ENCODE measurements around the gene IFRD2.
"Not testable (repeated sequence)": the region's sequence is repeated elsewhere in the genome, so short reads cannot be mapped to it uniquely, and the experiment has no call there.

The IFRD2 gene

GRCh38 chr3:50323614-50324199 is 31.5 kb upstream of the IFRD2 start:
- DNase-seq = no peak

GRCh38 chr3:50323092-50323600 is 30.9 kb upstream of the IFRD2 start:
- no peak for DNase-seq

GRCh38 chr3:50322386-50323091 is 30.3 kb upstream of the IFRD2 start, which contains the start of gene HYAL2:
HYAL2 (minus strand) TSS chr3:50322745; CDS start chr3:50320489, 2,256 bp downstream.
- no peak for DNase-seq

GRCh38 chr3:50322115-50322385 is 29.8 kb upstream of the IFRD2 start:
- DNase-seq = no peak

DNA sequence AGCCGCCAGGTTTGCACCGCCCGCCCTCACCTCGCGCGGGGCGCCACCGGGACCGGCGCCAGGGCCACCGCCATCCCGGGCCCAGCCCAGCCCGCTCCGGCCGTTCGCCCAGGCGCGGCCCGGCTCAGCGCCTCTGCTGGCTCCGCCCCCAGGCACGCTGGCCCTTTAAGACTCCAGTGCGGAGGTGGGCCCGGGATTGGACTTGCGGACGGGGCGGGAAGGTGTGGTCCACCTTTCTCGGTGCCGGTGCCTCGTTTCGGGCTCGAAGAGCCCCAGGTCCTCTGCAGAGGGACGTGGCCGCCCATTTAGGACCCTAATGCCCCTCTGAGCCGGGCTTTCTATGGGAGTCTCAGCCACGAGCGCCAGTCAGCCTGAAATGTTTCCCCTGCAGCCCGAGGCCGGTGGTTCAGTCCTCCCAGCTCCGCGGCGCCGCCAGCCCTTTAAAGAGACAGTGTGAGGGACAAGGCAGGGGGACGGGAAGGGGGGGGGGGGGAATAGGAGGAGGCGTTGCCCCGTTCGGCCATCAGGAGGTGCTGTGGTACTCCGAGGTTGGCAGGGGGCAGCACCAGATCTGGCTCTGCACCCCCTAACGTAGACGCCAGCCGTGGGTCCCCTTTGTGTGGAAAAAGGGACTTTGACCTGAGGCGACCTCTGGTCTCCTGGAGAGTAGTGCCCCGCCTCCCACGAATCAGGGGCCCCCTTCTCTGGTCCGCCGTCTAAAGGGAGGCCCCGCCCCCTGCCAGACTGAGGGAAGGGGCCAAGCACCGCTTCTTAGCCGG is 29.3 kb upstream of the IFRD2 start:
- DNase-seq = peak; percentile 90

DNA sequence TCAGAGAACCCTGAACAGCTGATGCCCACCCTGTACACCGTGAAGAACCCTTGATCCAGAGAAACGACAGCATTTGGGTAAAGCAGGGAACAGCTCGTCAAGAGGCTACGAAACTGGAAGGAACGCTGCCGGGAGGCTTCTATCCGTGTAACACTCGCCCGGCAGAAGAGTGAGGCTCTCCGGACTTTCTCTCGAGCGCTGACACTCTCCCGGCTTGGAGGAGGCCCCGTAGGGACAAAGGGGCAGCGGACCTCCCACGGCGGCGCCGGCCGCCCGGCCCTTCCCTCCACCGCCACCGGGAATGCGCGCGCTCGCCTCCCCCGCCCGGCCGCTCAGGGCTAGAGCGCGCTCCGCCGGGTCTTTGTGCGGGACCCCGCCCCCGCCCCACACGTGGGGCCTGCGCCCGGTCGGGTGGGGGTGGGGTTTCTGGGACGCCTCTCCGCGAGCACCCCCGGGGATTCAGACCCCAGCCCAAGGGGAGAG is 28.7 kb upstream of the IFRD2 start:
- no peak for DNase-seq

DNA sequence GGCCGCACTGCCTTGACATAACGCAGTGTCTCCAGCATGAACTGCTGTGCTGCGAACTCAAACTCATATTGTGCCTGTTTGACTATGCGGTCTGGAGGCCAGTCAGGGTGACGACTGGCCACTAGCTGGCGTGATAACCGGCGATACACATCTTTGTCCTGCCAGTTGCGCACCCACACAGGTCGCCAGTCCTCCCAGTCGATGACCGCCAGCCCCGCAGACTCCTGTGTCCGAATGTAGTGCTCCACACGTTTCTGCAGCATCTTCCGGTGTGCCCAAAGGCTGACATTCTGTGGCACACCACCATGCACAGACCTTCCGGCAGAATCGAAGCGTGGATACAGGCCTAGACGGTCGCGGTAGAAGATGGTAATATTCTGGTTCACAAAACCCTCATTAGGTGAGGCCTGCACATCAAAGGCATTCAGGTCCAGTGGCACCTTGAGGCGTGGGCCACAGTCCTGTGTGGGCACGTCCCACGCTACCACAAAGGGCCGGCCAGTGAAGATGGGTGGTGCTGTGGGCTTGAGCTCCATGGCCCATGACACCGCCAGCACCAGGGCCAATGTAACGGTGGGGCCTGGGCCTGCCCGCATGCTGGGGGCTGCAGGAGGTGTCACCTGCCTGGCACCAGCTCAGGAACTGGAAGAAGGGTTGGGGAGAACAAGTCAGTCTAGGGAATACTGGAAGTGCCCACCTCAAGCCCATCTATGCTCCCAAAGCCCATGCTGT is 27.8 kb upstream of the IFRD2 start:
- no peak for DNase-seq

DNA sequence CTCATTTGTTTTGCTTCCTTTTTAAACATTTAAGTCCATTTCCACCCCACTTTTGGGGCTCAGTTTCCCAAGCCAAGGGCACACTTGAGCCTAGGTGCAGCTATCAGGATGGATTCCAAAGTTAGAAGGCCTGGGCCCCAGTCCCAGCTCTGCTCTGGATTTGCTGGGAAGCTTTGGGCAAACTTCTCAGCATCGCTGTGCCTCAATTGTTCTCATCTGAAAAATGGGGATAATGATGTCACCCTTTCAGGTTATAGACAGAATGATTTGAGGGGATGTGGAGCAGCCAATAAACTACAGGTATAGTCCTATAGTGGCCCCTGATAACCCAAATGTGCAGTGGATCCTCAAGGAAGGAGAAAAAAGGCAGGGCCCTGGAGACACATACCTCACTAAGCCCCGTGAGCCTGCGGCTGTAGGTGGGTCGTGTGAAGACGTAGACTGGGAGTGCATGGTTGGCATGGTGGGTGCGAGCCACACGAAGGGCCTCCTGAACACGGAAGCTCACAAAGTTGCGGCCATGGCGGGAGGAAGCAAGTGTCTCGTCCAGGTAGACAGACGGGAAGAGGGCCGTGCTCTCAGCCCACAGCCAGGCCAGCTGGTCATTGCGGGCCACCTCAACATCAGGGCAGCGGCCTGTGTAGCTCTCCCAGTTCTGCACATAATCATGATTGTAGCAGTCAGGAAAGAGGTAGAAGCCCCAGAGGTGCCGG is 27.1 kb upstream of the IFRD2 start:
- no peak for DNase-seq

- no peak for DNase-seq
Observed at GRCh38 chr3:50318615-50319014, 26.4 kb upstream of the IFRD2 start.

- no peak for DNase-seq
Observed at GRCh38 chr3:50318163-50318562, 25.9 kb upstream of the IFRD2 start.

DNA sequence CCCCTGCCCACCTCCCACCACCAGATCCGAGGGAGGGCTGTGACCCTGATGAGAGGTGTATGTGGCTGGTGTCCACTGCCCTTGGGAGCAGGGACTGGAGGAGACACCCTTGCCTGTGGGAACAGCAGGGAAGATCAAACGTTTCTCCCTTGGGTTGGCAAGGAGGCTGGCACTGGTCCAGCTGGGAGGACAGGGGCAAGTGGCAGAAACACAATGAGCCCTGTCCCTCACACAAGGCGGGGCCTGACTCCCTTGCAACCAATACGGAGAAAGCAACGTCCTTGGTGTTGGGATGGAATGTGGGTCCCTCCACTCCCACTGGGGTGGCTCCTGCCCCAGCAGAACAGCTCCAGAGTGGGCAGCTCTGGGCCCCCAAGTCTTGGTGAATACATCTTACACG is 25.1 kb upstream of the IFRD2 start:
- no peak for DNase-seq

DNA sequence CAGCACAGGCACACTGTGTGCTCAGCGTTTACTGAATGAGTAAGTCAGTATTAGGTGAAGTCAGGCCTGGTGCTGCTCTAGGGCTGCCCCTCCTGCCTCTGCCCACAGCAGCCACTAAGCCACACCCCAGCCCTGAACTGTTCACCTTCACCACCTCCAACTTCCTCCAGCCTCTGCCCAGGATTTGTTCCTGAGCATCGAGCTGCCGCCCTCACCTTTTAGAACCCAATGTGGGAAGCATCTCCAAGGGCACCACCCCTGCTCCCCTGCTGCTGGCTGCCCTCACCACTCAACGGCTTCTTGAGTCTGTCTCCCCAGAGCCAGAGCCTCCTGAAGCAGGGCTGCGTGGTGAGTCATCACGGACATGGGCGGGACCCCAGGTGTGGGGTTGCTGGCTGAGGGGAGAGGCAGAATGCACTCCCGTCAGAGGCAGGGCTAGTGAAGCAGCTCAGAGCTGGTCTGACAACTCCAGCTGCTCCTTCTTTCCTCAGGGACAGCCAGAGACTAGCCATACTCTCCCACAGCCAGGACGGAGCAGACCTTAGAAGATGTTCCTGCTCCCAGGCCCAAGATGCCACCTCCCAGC is 24.5 kb upstream of the IFRD2 start:
- peak; percentile 80 for DNase-seq

GRCh38 chr3:50314816-50315215 is 22.6 kb upstream of the IFRD2 start:
- DNase-seq = no peak

DNA sequence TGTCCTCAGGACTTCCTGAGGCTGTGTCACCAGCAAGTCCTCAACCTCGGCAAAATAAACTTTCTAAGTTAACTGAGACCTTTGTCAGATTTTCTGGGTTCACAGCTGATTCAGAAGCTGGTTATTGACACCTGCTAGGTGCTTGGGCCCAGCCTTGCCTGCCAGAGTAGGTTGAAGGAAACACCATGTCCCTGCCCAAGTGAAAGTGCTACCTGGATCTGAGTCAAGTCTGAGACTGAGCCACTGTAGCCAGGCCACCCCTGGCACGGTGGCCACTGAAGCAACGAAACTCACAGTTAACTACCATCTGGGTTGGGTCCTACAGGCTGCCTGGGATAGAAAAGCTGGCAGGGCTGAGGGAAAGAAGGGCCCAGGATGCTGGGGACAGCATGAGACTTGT is 22.1 kb upstream of the IFRD2 start:
- no peak for DNase-seq

GRCh38 chr3:50312041-50312440 is 19.8 kb upstream of the IFRD2 start:
- not testable (repeated sequence) for DNase-seq

DNA sequence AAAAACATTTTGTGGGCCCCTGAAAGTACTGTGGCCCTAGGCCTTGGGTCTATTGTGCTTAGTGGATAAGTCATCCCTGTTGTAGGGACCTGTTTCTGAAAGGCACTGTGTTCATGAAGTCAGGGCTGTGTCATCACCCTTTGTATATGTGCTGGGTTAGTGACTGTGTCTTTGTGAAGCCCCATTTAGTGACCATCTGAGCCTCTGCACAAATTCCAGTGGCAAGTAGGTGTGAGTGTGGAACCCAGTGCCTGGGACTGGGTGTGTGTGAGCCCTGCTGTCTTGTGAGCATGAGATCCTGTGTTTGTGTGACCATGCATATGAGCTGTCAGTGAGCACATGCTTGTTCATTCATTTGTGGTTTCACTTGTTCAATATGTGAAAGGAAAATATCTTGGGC is 12.4 kb upstream of the IFRD2 start:
- DNase-seq = no peak

GRCh38 chr3:50303013-50303815 is 11.0 kb upstream of the IFRD2 start, which contains the start of gene HYAL1:
HYAL1 (minus strand) TSS chr3:50303574; CDS start chr3:50302956, 618 bp downstream.
- no peak for DNase-seq

DNA sequence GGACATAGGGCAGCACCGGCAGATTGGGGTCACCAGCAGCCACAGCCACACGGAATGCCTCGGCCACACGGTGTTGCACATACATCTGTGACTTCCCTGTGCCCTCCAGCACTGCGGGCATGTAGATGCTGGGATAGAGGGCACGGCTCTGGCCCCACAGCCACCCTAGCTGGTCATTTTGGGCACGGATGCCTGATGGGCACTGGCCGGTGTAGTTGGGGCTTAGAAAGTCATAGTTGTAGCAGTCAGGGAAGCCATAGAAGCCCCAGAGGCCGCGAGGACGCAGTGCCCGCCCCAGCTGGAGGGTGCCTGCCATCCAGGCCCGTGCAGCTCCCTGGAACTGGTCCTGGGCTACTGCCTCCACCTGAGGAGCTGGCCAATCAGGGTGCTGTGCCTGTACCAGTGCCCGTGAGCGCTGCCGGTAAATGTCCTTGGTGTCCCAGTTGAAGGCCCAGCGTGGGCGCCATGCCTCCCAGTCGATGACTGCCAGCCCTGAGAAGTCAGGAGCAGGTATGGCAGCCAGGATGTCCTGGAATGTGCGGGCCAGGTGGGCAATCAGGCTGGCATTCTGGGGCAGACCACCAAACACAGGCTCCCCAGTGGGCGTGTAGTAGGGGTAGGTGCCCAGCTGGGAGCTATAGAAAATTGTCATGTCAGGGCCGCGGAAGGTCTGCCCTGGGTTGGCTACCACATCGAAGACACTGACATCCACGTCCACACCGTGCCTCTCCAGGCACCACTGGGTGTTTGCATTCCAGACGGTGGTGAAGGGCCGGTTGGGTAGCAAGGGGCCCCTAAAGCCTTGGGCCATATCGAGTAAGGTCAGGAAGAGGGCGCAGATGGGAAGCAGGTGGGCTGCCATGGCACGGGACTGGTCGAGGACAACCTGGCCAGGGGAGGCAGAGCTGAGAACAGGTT is 10.1 kb upstream of the IFRD2 start:
- no peak for DNase-seq

DNA sequence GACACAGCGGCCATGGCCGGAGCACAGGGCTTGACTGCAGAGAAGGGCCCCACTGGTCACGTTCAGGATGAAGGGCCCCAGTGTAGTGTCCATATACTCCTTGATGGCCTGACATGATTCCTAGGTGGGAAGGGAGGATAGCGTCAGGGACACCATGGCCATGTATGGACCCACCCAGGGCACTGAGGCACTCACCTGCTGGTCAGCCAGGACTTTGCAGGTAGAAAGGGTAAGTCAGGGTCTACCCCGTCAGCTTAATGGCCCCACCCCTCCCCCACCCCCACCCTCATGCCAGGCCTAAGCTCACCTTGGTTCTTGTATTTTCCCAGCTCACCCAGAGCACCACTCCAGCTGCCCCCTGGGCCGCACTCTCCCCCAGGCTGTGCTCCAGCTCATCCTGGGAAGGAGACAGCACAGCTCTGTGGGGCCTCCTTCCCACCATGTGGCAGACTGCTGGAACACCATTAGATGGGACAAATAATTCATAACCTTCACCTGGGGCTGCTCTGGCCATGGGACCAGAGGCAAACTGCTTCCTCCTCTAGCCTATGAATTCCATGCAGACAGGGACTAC is 8.5 kb upstream of the IFRD2 start:
- DNase-seq = no peak

Measured in activated CD8-positive, alpha-beta memory T cell treated with anti-CD3 and anti-CD28 coated beads, Interleukin-2, amount 50 U/mL, for 48 hours (primary cell).